PC-3 (cell line): ENCODE measurements around the gene MRPL32.

ENCODE experiments used
- CTCF ChIP-seq: fragments of 300-600 bp; sonication (generic); conservative IDR thresholded peaks from 2 replicates; pipeline ENCODE4 v1.5.1; 2017; ENCODE audit warnings: antibody characterized with exemption, low read depth, mild to moderate bottlenecking, low read length
- EZH2phosphoT487 ChIP-seq: fragments of 300-600 bp; sonication (generic); IDR thresholded peaks from 2 replicates; pipeline ENCODE4 v1.6.1; 2018; ENCODE audit warnings: mild to moderate bottlenecking, antibody characterized with exemption, low read length, borderline replicate concordance

- TF ChIP-seq CTCF (no peak), EZH2phosphoT487 (no peak)
Measured at GRCh38 chr7:42931834-42932651, at the start of gene MRPL32, which contains the start of gene PSMA2.
